Muscle layer of colon (tissue), 2 donors: ENCODE data around the gene RNFT2.

Source experiments
- H3K27ac ChIP-seq: one replicate; pipeline ENCODE4 v1.7.0; 2013; ENCODE audit warnings: low read depth, mild to moderate bottlenecking, low read length, moderate library complexity
- H3K27me3 ChIP-seq, 2 donors: one replicate each; pipeline ENCODE4 v1.7.0; 2013; ENCODE audit warnings: low read length in 2 of 2, mild to moderate bottlenecking in 2 of 2; ENCODE audit not compliant: insufficient read depth in 2 of 2, control insufficient read depth in 1 of 2
- H3K36me3 ChIP-seq: one replicate; pipeline ENCODE4 v1.7.0; 2013; ENCODE audit warnings: mild to moderate bottlenecking, low read length; ENCODE audit not compliant: insufficient read depth
- H3K4me1 ChIP-seq: one replicate; pipeline ENCODE4 v1.7.0; 2013; ENCODE audit warnings: mild to moderate bottlenecking, low read length; ENCODE audit not compliant: insufficient read depth
- H3K4me3 ChIP-seq, 2 donors: one replicate each; pipeline ENCODE4 v1.7.0; 2013; ENCODE audit warnings: low read length in 2 of 2, low read depth in 1 of 2, mild to moderate bottlenecking in 1 of 2, moderate library complexity in 1 of 2
- H3K9ac ChIP-seq: one replicate; pipeline ENCODE4 v1.7.0; 2013; ENCODE audit warnings: low read length
- H3K9me3 ChIP-seq: one replicate; pipeline ENCODE4 v1.7.0; 2013; ENCODE audit warnings: mild to moderate bottlenecking, low read length
- donor health status: abdominal sarcoma.
- donor health status: Adenocarcinoma of cecum.

Gene RNFT2

GRCh38 chr12:116849216-116849615 lies 111.1 kb downstream of the RNFT2 start:
- Histone ChIP-seq H3K9me3 (no peaks in the 10 kb centered on the region), H3K27ac (no peak overlapping the region), H3K36me3 (no peaks in the 10 kb centered on the region), H3K4me3 (no peak overlapping the region), H3K4me1 (no peaks in the 10 kb centered on the region), H3K9ac (no peak overlapping the region), H3K27me3 (no peaks in the 10 kb centered on the region)

- Histone ChIP-seq H3K4me3 (no peak overlapping the region), H3K36me3 (no peaks in the 10 kb centered on the region), H3K27me3 (peaks cover 0 to 4% of the 10 kb centered on the region in 2 donors), H3K27ac (no peak overlapping the region), H3K9me3 (no peaks in the 10 kb centered on the region), H3K4me1 (no peaks in the 10 kb centered on the region), H3K9ac (no peak overlapping the region)
Observed at GRCh38 chr12:116852303-116852702, 114.2 kb downstream of the RNFT2 start.

- no peak overlapping the region for H3K9ac ChIP-seq
- no peak overlapping the region for H3K4me3 ChIP-seq
- H3K9me3 ChIP-seq = no peaks in the 10 kb centered on the region
- peaks cover 0 to 4% of the 10 kb centered on the region in 2 donors for H3K27me3 ChIP-seq
- no peaks in the 10 kb centered on the region for H3K36me3 ChIP-seq
- no peak overlapping the region for H3K27ac ChIP-seq
- no peaks in the 10 kb centered on the region for H3K4me1 ChIP-seq
Observed at GRCh38 chr12:116853507-116853906, 115.4 kb downstream of the RNFT2 start.

GRCh38 chr12:116855744-116856470 lies 117.8 kb downstream of the RNFT2 start:
- no peak overlapping the region for H3K27ac ChIP-seq
- H3K9ac ChIP-seq = no peak overlapping the region
- H3K4me1 ChIP-seq = no peaks in the 10 kb centered on the region
- peaks cover 0 to 4% of the 10 kb centered on the region in 2 donors for H3K27me3 ChIP-seq
- no peaks in the 10 kb centered on the region for H3K9me3 ChIP-seq
- no peaks in the 10 kb centered on the region for H3K36me3 ChIP-seq
- no peak overlapping the region for H3K4me3 ChIP-seq

GRCh38 chr12:116856729-116857128 lies 118.6 kb downstream of the RNFT2 start:
- Histone ChIP-seq H3K27me3 (peaks cover 0 to 4% of the 10 kb centered on the region in 2 donors), H3K36me3 (no peaks in the 10 kb centered on the region), H3K4me3 (no peak overlapping the region), H3K9ac (no peak overlapping the region), H3K27ac (no peak overlapping the region), H3K9me3 (no peaks in the 10 kb centered on the region), H3K4me1 (no peaks in the 10 kb centered on the region)

GRCh38 chr12:116859079-116859478 lies 121.0 kb downstream of the RNFT2 start:
- Histone ChIP-seq H3K36me3 (no peaks in the 10 kb centered on the region), H3K27ac (no peak overlapping the region), H3K27me3 (peaks cover 0 to 4% of the 10 kb centered on the region in 2 donors), H3K4me3 (no peak overlapping the region), H3K9ac (no peak overlapping the region), H3K4me1 (no peaks in the 10 kb centered on the region), H3K9me3 (no peaks in the 10 kb centered on the region)

GRCh38 chr12:116860263-116860662 lies 122.1 kb downstream of the RNFT2 start:
- H3K4me3 ChIP-seq = no peak overlapping the region
- H3K27ac ChIP-seq = no peak overlapping the region
- peaks cover 0 to 4% of the 10 kb centered on the region in 2 donors for H3K27me3 ChIP-seq
- no peak overlapping the region for H3K9ac ChIP-seq
- H3K9me3 ChIP-seq = no peaks in the 10 kb centered on the region
- no peaks in the 10 kb centered on the region for H3K4me1 ChIP-seq
- H3K36me3 ChIP-seq = no peaks in the 10 kb centered on the region

- Histone ChIP-seq H3K9me3 (no peaks in the 10 kb centered on the region), H3K36me3 (no peaks in the 10 kb centered on the region), H3K9ac (no peak overlapping the region), H3K4me3 (no peak overlapping the region), H3K27ac (no peak overlapping the region), H3K27me3 (peaks cover 0 to 4% of the 10 kb centered on the region in 2 donors), H3K4me1 (no peaks in the 10 kb centered on the region)
Observed at GRCh38 chr12:116861320-116861719, 123.2 kb downstream of the RNFT2 start.

- H3K4me1 ChIP-seq = no peaks in the 10 kb centered on the region
- H3K4me3 ChIP-seq = no peak overlapping the region
- no peaks in the 10 kb centered on the region for H3K27me3 ChIP-seq
- no peak overlapping the region for H3K27ac ChIP-seq
- H3K36me3 ChIP-seq = no peaks in the 10 kb centered on the region
- no peak overlapping the region for H3K9ac ChIP-seq
- no peaks in the 10 kb centered on the region for H3K9me3 ChIP-seq
Observed at GRCh38 chr12:116862167-116862566, 124.1 kb downstream of the RNFT2 start.

GRCh38 chr12:116863275-116863767 lies 125.2 kb downstream of the RNFT2 start:
- no peak overlapping the region for H3K27ac ChIP-seq
- no peaks in the 10 kb centered on the region for H3K36me3 ChIP-seq
- H3K4me1 ChIP-seq = no peaks in the 10 kb centered on the region
- no peak overlapping the region for H3K9ac ChIP-seq
- H3K4me3 ChIP-seq = no peak overlapping the region
- no peaks in the 10 kb centered on the region for H3K9me3 ChIP-seq
- no peaks in the 10 kb centered on the region for H3K27me3 ChIP-seq

GRCh38 chr12:116864371-116865160 lies 126.5 kb downstream of the RNFT2 start:
- Histone ChIP-seq H3K27ac (no peak overlapping the region), H3K4me1 (no peaks in the 10 kb centered on the region), H3K9me3 (no peaks in the 10 kb centered on the region), H3K4me3 (no peak overlapping the region), H3K36me3 (no peaks in the 10 kb centered on the region), H3K9ac (no peak overlapping the region), H3K27me3 (no peaks in the 10 kb centered on the region)
